Prostate gland (tissue), 2 donors: ENCODE data around the gene AKAP13.

ENCODE experiments used
- POLR2A ChIP-seq: fragments of 450-650 bp; IDR thresholded peaks from one replicate; pipeline ENCODE4 v1.6.1; 2016; ENCODE audit warnings: antibody characterized with exemption, mild to moderate bottlenecking
- POLR2AphosphoS5 ChIP-seq: sonication (generic); formaldehyde crosslinking; IDR thresholded peaks from one replicate; pipeline ENCODE4 v1.6.1; 2017; ENCODE audit warnings: antibody characterized with exemption
- TF ChIP-seq, protein P1 (sequence below), 4 experiments: fragments of 200-600 bp in 2 of 4; fragments of 450-650 bp in 2 of 4; sonication (generic) in 2 of 4; IDR thresholded peaks; 1 replicate in 3 of 4; 2 replicates in 1 of 4; pipeline ENCODE4 v1.5.1; 2016 to 2019; ENCODE audit warnings: antibody characterized with exemption in 4 of 4, mild to moderate bottlenecking in 2 of 4, moderate library complexity in 2 of 4

DNA sequence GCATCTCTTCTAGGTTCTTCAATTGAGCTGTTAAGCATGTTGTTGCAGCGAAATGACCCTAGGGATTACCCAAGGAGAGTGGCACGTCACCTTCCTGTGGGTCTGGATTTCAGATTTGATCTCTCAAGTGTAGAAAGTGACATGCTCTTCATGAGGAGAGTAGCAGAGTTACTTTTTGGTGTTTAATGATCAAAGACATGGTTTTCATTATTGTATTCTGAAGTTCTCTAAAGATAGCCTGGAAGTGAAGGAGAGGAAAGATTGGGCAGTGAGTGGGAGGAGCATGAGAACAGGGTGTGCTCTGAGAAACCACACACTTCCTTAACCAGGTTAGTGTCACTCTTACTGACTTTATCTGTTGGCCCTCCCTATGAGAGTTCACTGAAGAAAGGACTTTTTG, 153.6 kb downstream of the AKAP13 start:
- TF ChIP-seq, protein P1, sequence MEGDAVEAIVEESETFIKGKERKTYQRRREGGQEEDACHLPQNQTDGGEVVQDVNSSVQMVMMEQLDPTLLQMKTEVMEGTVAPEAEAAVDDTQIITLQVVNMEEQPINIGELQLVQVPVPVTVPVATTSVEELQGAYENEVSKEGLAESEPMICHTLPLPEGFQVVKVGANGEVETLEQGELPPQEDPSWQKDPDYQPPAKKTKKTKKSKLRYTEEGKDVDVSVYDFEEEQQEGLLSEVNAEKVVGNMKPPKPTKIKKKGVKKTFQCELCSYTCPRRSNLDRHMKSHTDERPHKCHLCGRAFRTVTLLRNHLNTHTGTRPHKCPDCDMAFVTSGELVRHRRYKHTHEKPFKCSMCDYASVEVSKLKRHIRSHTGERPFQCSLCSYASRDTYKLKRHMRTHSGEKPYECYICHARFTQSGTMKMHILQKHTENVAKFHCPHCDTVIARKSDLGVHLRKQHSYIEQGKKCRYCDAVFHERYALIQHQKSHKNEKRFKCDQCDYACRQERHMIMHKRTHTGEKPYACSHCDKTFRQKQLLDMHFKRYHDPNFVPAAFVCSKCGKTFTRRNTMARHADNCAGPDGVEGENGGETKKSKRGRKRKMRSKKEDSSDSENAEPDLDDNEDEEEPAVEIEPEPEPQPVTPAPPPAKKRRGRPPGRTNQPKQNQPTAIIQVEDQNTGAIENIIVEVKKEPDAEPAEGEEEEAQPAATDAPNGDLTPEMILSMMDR (IDR thresholded peaks at IDR 0.05): no peak
- TF ChIP-seq POLR2A (no peak), POLR2AphosphoS5 (no peak)
